ENCODE data around the gene ASCL3.
A peak's percentile ranks its signal among the peaks of the same experiment; 100 is the strongest.
"Not testable (repeated sequence)": the region's sequence is repeated elsewhere in the genome, so short reads cannot be mapped to it uniquely, and the experiment has no call there.

The ASCL3 gene, protein sequence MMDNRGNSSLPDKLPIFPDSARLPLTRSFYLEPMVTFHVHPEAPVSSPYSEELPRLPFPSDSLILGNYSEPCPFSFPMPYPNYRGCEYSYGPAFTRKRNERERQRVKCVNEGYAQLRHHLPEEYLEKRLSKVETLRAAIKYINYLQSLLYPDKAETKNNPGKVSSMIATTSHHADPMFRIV

DNA sequence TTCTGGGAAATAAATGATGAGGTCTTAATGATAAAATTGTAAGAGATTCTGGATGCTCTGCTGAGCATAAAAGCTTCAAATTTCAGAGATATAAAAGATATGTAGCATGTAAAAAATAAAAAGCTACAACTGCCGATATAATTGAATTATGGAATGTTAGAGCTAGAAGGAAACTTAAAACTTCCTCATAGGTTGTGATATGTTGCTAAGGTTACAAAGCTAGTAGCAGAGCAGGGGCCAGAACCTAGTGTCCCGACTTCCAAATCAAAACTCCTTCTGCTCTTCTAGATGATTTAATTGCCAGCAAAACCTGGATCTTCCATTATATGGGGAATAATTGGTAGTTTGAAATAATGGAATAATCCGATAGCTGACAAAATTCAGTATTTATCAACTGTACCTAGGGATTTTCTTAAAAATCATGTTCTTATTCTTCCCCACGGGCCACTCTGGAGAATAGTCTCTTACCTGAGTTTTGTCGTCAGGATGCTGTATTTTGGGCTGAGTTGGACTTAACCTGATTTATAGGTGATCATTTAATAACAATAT is at the start of gene ASCL3:
Gene ASCL3 (minus strand): TSS at position 499 of the 549 bp plus-strand sequence. CDS start 4,855 bp downstream, outside the sequence.
- no peak for DNase-seq

DNA sequence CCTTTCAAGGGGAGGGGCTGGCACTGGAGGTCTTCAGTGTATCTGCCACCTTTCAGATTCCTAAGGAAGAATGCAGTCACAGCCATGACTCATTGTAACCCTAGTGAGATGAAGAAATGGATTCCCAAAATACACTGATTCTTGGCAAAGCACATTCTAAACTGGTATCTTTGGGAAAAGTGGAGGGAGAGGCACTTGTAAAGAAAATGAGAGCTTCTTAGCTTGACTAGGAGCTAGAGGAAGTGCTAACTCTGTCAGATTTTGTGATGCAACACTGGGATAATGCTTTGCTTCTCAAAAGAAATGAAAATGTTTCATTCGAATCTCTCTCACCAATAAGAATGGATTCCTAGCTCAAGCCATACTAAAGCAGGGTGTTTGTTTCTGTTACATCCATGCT is 46.6 kb upstream of the ASCL3 start:
- DNase-seq, result no peak

DNA sequence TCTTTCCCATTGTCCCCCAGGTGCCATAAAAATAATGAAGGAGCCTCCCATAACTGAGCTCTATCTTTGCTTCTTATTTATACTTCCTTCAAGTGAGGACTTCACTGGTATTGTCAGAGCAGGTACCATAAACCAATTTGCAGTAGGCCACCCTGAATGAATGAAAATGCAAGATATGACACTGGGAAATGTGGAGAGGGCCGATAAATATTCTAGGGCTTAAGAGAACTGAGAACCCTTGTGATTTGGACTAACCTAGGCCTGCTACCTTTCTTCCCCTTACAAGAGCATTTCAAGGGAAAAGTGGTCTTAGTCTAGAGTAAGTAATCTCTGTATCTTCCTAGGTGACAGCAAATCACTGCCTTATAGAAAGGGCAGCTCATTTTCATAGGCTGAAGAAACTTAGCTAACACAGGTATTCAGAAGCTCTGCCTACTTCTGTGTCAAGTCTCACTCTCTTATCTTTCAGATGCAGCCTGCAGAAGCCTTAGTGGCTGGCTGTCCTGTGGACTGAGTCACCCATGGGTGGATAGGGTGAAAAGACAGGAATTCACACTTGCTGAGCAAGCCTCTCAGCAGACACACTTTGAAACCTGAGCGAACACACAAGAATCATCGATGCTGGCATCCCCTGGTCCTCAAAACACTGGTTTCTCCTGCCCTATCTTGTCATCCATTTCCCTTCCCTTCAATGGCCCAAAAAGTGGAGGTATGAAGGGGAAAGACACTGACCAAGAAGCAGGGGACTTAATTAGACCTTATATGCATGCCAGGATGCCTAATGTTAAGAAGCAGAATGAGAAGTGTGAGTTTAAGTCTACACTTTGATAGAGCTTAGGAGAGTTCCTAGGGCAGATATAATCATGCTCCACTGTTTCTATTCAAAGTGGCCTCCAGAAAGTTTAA is 45.8 kb upstream of the ASCL3 start:
- DNase-seq, result no peak

DNA sequence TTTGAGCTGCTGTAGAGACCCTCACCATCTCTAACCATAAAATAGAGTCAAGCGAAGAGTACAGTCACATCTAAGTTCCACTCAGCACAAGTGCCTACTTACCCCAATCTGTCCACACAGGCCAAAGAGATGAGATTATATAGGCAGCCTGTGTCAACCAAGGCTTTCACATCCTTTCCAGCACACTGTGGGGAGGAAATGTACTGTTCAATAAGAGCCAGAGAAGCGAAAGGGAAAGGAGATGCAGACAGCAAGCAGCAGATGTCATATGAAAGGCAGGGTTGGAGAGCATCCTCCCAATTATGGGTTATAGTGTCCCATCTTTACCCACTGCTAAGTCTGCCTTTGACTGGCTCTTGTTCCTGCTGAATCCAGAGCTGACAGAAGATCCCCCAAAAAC is 44.6 kb upstream of the ASCL3 start:
- no peak for DNase-seq

DNA sequence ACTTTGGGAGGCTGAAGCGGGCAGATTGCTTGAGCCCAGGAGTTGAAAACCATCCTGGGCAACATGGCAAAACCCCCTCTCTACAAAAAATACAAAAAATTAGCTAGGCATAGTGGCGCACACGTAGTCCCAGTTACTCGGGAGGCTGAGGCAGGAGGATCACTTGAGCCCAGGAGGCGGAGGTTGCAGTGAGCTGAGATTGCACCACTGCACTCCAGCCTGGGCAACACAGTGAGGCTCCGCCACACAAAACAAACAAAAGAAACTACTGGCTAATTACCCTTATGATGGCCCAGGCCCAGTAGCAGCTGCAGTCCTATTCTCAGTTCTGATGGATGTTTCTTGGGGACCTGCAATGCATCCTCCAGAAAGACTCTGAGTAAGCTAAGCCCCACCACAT is 44.0 kb upstream of the ASCL3 start:
- not testable (repeated sequence) for DNase-seq

DNA sequence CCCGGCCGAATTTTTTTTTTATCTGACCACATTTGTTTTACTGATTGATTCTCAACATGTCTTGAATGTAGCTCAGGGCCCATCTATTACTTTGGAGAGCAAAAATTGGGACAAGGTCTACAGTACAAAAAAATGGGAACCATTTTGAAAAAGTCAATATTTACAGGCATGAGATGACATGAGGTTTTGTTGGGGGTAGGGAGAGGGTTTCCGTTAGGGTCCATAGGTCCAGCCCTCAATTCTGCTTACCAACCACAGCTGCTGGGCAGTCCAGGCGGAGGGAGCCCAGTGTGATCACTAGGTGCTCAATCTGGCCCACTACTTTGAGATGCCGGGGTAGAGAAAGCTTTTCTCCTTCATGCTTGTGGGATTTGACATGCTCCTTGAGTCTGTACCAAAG is 42.6 kb upstream of the ASCL3 start:
- no peak for DNase-seq

DNA sequence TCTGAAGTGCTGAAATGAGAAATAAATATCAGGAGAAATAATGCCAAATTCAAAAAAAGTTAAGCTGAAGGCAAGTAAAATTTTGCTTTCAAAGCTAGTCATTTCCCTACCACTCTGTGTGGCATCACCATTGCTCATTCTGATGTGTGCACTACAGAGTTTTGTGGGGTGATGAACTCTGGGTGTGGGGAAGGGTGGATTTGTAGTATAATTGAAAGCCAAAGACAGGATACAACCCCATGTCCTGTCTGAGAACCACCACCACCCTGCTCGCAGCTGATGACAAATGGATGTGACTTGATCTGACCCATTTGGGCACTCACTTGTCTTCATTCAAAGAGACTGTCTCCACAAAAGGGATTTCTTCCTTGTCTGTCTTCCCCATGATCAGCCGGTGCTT is 40.7 kb upstream of the ASCL3 start:
- DNase-seq, result no peak

DNA sequence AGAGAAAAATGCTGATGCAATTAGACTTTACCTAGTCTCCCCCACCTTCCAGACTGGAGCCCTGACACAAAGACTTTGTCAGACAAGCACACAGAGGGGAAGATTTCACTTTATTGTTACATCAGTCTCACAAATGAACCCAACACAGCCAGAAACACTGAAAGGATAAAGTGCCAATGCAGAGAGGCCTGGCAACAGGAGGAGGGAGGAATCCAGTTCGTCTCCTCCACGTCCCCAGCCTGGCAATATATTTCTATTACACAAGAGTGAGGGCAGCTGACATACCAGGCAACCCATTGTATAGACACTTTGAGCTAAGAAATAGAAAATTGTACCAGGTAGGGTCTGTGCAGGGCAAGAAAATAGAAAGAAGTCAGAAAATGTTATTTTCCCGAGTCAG is 37.7 kb upstream of the ASCL3 start:
- no peak for DNase-seq

DNA sequence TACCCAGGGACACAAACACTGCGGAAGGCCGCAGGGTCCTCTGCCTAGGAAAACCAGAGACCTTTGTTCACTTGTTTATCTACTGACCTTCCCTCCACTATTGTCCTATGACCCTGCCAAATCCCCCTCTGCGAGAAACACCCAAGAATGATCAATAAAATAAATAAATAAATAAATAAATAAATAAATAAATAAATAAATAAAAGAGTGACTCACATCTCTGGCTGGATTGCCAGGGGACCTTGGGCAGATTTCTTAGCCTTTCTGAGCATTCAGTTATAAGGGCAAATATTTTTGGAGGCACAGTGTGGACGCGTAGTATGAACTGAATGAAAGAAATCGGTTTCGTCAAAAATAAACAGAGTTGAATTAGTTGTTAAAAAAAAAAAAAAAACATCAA is 36.5 kb upstream of the ASCL3 start:
- DNase-seq, result not testable (repeated sequence)

DNA sequence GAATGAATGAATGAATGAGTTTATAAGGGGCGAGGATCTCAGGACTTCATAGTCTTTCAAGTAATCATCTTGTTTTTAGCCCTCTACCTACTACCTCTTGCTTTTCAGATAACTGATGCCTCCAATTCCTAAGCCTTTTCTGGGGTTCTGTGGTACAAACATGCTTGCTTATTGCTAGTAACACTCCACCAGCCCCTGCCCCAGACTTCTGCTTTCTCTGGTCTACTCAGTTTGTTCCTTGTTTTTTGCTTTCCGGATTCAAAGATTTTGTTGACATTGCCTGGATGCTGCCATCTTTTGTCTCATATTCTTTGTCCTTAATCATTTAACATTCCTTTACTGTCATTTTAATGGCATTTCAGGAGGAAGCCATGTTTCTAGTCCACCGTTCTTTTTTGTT is 30.3 kb upstream of the ASCL3 start:
- DNase-seq, result no peak

DNA sequence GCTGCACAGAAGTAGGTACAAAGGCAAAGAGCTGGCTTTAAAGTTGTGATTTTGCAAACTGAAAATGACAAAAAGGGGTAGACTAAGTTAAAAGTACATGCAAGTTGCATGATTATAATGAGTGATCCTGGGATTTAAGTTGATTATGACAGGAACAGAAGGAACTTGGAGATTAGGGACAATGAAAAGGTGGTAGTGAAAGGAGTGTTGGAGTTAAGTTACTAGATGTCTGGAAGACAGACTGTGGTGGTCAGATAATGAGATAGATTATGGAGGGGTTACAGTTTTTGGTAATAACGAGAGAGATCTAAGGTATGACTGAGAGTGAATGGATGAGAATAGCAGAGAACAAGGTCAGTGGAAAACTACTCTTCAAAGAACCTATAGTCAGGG is 29.1 kb upstream of the ASCL3 start:
- no peak for DNase-seq

DNA sequence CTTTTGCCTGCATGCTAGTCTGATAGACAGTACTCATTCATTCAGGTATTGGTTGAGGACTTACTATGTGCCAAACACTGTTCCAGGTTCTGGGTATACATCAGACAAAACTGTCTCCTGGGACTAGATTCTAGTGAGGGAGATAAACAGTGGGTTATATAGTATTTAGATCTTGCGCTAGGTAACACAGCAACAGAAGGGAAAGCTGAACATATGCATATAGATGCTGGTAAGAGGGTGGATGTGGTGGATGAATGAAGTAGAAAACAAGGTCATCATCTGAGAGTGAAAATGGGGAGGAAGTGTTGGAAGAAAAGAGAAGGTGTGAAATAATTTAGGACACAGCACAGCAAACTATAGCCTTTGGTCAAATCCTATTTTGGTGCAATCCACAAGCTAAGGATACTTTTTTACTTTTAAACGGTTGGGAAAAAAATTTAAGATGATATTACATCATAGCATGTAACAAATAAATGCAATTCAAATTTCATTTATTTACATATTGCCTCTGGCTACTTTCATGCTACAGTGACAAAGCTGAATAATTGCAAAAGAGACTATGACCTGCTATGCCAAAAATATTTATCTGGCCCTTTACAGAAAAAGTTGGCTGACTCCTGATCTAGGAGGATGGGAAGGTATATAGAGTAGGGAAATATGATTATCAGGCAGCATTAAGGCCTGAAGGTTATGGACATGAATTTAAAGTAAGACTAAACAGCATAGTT is 28.5 kb upstream of the ASCL3 start:
- DNase-seq, result no peak

DNA sequence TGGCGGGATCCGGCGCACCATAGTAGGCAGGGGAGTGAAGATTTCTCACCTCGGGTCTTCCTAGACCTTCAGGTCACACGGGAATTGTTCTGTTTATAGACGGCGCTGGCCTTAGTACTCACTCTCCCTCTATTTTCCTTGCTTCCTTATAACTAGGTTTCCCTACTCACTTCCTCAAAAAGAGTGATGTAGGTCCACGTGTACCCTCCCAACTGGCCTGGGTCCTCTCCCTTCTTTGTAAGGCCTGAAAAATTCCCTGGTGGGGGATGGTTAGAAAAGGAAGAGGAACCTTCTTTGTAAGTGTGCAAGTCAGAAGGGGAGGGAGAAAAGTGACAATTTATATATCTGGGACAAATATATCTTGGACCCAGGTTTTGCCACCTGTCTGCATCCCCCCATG is 24.4 kb upstream of the ASCL3 start:
- no peak for DNase-seq

DNA sequence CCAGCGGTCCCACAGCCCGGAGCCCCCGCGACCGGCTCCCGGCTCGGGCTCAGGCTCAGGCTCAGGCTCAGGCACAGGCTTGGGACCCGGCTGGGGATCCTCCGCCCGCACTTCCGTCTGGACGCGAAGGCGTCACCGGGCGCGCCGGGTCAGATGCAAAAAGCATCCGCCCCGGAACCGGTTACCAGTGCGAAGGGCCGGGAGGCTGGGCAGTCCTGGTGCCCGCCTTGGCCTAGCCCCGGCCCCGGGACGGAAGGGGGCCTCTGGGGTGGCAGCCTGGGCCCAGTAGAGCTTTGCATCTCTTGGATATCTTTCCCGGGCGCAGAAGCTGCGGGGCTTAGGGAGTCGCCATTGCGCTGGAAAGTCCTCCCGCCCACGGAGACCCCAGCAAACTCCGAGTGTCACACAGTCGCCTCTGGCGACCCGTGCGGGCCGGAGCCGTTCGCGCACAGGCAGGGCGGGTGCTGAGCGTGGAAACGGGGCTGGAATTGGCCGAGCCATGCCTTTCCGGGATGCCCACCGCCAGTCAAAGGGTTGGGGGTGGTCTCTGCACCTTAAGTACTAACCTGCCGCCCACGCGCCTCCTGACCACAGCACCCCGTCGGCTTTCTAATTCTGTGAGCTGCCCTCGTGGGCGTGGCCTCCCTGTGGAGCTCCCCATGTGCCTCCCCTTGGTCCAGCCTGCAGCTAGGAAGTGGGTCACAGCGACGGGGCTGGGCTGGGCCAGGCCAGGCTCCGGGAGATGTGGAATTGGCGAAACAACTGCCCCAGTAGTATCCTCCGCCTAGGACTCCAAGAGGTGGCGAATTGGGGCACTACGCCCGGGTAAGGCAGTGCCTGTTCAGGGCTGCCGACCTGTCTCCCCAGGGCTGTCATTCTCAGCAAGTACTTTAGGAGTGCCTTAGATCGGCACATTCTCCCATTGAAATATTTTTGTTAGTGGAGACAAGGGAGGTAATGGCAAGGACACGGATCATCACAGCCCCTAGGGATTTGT is 21.8 kb upstream of the ASCL3 start, which contains the start of gene TMEM9B:
Gene TMEM9B (minus strand): TSS at position 119 of the 997 bp plus-strand sequence. CDS start 129 bp downstream, outside the sequence.
- peak; percentile 92 for DNase-seq

DNA sequence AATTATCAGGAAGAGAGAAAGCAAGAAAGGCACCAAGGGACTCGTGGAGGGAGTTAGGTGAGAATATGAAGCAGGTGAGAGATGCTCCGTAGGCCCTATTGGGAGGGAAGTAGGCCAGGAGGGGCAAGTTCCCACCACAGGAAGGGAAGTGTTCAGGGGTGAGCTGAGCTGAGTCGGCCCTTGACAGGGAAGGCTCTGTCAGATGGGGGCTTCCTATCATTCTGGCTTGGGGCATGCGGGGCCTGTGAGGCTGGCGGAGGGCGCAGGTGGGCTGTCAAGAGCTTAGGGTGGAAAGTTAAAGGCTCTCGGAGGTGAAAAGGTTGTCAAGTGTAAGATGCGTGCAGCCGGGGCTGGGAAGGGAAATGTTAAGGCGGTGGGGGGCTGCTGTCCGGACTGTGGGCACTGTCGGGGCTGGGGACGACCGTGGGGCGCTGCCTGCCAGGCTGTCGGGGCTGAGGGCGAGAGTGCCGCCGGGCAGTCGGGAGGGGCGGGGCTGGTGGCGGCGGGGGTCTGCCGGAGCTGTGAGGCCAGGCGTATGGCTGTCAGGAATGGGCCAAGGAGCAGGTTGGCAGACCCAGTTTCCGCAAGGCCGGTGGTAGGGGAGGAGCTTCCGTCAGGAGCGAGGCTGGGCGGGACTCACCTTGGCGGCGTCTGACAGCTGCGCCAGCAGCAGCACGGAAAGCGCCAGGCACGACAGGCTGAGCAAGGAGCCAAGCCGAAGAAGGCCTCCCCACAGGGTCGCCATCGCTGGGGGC is 20.9 kb upstream of the ASCL3 start:
- peak; percentile 89 for DNase-seq

DNA sequence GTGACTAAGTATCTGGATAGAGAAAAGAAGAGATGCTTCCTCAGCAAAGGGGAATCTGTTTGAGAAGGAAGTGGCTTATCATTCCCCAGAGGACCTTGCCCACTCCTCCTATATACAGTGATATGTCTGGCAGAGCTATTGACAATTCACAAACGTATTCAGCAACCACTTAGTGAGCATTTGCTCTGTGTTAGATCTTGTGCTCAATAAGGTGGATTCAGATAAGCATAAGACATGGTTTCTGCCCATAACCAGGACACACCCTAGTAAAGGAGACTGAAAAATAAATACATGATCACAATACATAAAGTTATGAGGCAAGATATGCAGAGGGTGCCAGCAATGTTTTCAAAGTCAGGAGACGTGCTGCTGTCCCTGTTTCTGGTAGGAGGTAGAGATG is 20.0 kb upstream of the ASCL3 start:
- no peak for DNase-seq

DNA sequence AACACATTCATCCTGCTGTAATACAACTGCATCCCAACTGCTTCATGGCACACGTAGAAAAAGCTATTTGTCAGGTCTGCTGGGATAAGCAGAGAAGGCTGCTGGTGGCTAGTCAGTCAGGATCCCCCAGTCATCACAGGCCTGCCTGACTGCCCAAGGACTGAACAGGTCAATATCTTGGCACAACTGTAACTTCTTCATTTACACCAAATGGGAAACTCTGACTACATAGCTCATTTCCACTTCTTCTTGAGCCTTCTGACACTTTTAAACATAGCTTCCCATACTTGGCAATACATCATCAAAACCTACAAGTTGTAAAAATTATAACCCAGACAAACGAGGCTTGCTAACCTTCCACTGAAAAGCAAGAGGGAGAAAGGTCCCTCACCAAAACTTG is 18.6 kb upstream of the ASCL3 start:
- no peak for DNase-seq

DNA sequence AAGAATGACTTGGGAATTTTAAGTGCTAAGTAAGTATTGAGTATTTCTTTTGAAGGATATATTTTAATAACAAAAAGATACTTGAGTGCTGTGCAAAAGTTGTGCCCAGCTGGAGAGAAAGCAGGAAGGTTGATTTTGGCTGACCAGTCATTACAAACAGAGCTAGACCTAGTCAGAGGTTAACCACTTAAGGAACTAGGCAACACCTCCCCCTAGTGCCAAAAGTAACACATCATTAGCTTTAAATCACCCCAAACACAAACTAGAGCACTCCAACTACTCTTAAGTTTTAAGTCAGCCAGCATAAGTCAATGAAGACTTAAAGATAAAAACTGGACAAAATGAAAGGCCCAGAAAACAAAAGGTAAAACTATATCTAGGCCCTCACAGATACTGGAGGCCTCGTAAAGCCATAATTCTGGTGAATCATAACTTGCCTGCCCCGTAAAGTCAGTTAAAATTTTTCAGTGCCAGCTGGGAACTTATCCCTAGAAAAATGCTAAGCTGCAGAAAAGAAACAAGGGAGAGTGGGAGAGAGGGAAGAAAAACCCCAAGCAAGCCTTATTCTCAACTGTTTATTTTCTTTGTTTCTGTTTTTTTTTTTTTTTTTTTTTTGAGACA is 16.8 kb upstream of the ASCL3 start:
- DNase-seq, result peak; percentile 28

DNA sequence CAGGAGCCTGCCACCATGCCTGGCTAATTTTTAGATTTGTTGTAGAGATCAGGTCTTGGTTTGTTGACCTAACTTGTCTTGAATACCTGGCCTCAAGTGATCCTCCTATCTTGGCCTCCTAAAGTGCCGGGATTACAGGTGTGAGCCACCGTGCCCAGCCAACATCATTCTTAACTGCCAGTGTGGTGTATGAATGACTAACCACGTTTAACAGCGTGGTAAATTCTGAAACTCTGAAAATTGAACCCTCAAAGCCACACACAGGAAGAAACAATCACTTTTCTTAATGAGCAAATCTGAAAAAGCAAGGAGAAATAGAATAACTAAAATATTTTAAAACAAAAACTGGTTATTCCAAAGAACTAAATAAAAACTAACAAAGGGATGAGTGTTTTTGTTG is 14.0 kb upstream of the ASCL3 start:
- no peak for DNase-seq

DNA sequence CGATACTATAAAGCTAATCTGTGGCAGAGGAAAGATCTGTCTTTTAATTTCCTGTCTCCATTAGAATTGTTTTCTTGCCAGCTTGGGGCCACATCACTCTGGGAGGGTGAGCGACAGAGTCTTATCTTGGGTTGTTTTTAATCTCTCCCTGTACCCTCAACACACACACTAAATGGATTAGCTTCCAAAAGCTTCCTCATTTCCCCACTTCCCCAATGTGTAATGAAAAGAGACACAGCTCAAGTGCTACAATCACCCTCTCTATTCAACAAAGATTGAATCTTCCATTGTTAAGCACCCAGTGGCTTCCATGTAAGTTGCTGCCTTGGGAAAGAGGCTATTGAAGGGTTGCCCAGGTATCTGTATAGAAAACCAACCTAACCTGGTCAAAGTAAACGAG is 6.1 kb upstream of the ASCL3 start:
- no peak for DNase-seq

Data from stimulated activated CD4-positive, alpha-beta T cell treated with anti-CD3 and anti-CD28 coated beads, Interleukin-15, amount 100 ng/mL, for 24 hours (primary cell).